GM23338 (cell line): ENCODE data around the gene SLFN12L. TPM values are rescaled to one million over a fixed set of nuclear protein-coding genes. Genes with fewer than 3 reads are reported as not detected.

Source experiments
- ATAC-seq: fragments of 200-7000 bp; cut with Tn5 transposase; 3 replicates; pipeline ENCODE4 v1.9.1; 2020
- DNase-seq: peaks from one replicate; pipeline ENCODE4 v3.0.0-alpha.2; 2015; ENCODE audit warnings: low spot score
- H2AFZ ChIP-seq: fragments of 200-600 bp; sonication (generic); 2 replicates; pipeline ENCODE4 v1.8.0; 2016; ENCODE audit warnings: antibody characterized with exemption, mild to moderate bottlenecking, moderate library complexity
- H3F3A ChIP-seq: fragments of 200-600 bp; sonication (generic); replicated peaks from 2 replicates; pipeline ENCODE4 v1.8.0; 2017; ENCODE audit warnings: antibody characterized with exemption, mixed run types, low read depth
- H3K27ac ChIP-seq: fragments of 200-600 bp; sonication (generic); 2 replicates; pipeline ENCODE4 v1.6.1; 2016; ENCODE audit warnings: low read depth
- H3K27me3 ChIP-seq: fragments of 200-600 bp; sonication (generic); 2 replicates; pipeline ENCODE4 v1.8.0; 2016; ENCODE audit warnings: mild to moderate bottlenecking, mixed run types, moderate library complexity; ENCODE audit not compliant: insufficient read depth
- H3K36me3 ChIP-seq: fragments of 200-600 bp; sonication (generic); 2 replicates; pipeline ENCODE4 v1.8.0; 2016; ENCODE audit warnings: mild to moderate bottlenecking; ENCODE audit not compliant: insufficient read depth
- H3K4me1 ChIP-seq: fragments of 200-600 bp; sonication (generic); 2 replicates; pipeline ENCODE4 v1.8.0; 2016; ENCODE audit warnings: mild to moderate bottlenecking, moderate library complexity; ENCODE audit not compliant: insufficient read depth
- H3K4me2 ChIP-seq: fragments of 200-600 bp; sonication (generic); 2 replicates; pipeline ENCODE4 v1.7.1; 2017; ENCODE audit warnings: mixed run types
- H3K4me3 ChIP-seq: fragments of 200-600 bp; sonication (generic); 2 replicates; pipeline ENCODE4 v1.6.1; 2016; ENCODE audit warnings: mixed run types
- H3K79me2 ChIP-seq: fragments of 200-600 bp; sonication (generic); replicated peaks from 2 replicates; pipeline ENCODE4 v1.8.0; 2017; ENCODE audit warnings: mild to moderate bottlenecking; ENCODE audit not compliant: insufficient read depth
- H3K9me2 ChIP-seq: fragments of 200-600 bp; sonication (generic); 2 replicates; pipeline ENCODE4 v1.8.0; 2017; ENCODE audit not compliant: insufficient read depth
- H4K20me1 ChIP-seq: fragments of 200-600 bp; sonication (generic); replicated peaks from 2 replicates; pipeline ENCODE4 v1.8.0; 2017; ENCODE audit warnings: mild to moderate bottlenecking; ENCODE audit not compliant: insufficient read depth
- H3K27ac Mint-ChIP-seq: 2 replicates; pipeline ENCODE4 v1.8.0; 2020; ENCODE audit warnings: inconsistent platforms, mild to moderate bottlenecking, moderate library complexity, mixed read lengths
- H3K27me3 Mint-ChIP-seq: 3 replicates; pipeline ENCODE4 v1.8.0; 2022; ENCODE audit warnings: low read depth, mild to moderate bottlenecking, moderate library complexity, mixed read lengths, inconsistent platforms; ENCODE audit not compliant: insufficient read depth, poor library complexity
- H3K36me3 Mint-ChIP-seq: 3 replicates; pipeline ENCODE4 v1.8.0; 2021; ENCODE audit warnings: low read depth, mild to moderate bottlenecking, inconsistent platforms, moderate library complexity, mixed read lengths
- H3K4me1 Mint-ChIP-seq: 3 replicates; pipeline ENCODE4 v1.8.0; 2020; ENCODE audit warnings: mild to moderate bottlenecking, inconsistent platforms, mixed read lengths
- H3K4me3 Mint-ChIP-seq: 3 replicates; pipeline ENCODE4 v1.8.0; 2021; ENCODE audit warnings: moderate library complexity, mild to moderate bottlenecking, inconsistent platforms, mixed read lengths
- H3K9me3 Mint-ChIP-seq: 3 replicates; pipeline ENCODE4 v1.8.0; 2020; ENCODE audit warnings: moderate library complexity, mild to moderate bottlenecking, inconsistent platforms, mixed read lengths
- CREB1 ChIP-seq: fragments of 250-450 bp; sonication (Bioruptor Pico); IDR thresholded peaks from 2 replicates; pipeline ENCODE4 v1.5.0; 2020; ENCODE audit warnings: low read depth, mild to moderate bottlenecking, moderate library complexity
- CTCF ChIP-seq, 2 experiments: fragments of 200-600 bp in 1 of 2; sonication (generic) in 1 of 2; conservative IDR thresholded peaks; 2 replicates each; pipeline versions ENCODE4 v1.5.1 to v1.6.1; 2016 to 2017; ENCODE audit warnings: antibody characterized with exemption in 2 of 2, low read depth in 2 of 2, mild to moderate bottlenecking in 2 of 2, moderate library complexity in 1 of 2
- ETS1 ChIP-seq: IDR thresholded peaks from 2 replicates; pipeline ENCODE4 v1.6.1; 2016; ENCODE audit warnings: antibody characterized with exemption
- EZH2 ChIP-seq: fragments of 200-600 bp; sonication (generic); IDR thresholded peaks from one replicate; pipeline ENCODE4 v1.8.0; 2017; ENCODE audit warnings: antibody characterized with exemption, mild to moderate bottlenecking, low read depth; ENCODE audit not compliant: unreplicated experiment
- EZH2phosphoT487 ChIP-seq: fragments of 200-600 bp; sonication (generic); IDR thresholded peaks from one replicate; pipeline ENCODE4 v1.8.1; 2018; ENCODE audit warnings: antibody characterized with exemption; ENCODE audit not compliant: unreplicated experiment
- NANOG ChIP-seq: IDR thresholded peaks from 2 replicates; pipeline ENCODE4 v1.6.1; 2016; ENCODE audit warnings: antibody characterized with exemption, borderline replicate concordance
- REST ChIP-seq: IDR thresholded peaks from one replicate; pipeline ENCODE4 v1.6.1; 2018; ENCODE audit warnings: antibody characterized with exemption; ENCODE audit not compliant: unreplicated experiment
- STAT1 ChIP-seq: IDR thresholded peaks from one replicate; pipeline ENCODE4 v1.6.1; 2016; ENCODE audit warnings: antibody characterized with exemption; ENCODE audit not compliant: unreplicated experiment
- ZNF114 ChIP-seq: fragments of 250-450 bp; sonication (Bioruptor Pico); IDR thresholded peaks from 2 replicates; pipeline ENCODE4 v1.5.0; 2020; ENCODE audit warnings: mild to moderate bottlenecking, moderate library complexity
- polyA plus RNA-seq: library from polyadenylated mRNA; unstranded; fragments of >200 nt; fragmentation: Nextera tagmentation; extraction: Ambion mirVana; gene quantifications from 2 replicates; pipeline ENCODE4 v1.2.1, GENCODE V29; 2016
- total RNA-seq: library from RNA; depleted of rRNA; stranded (reverse); fragments of >200 nt; shearing (Covaris generic); gene quantifications from 2 replicates; pipeline ENCODE4 v1.2.3, GENCODE V29; 2014

SLFN12L gene
- total and polyA plus RNA-seq, 2 experiments from 2014 or later = not detected

GRCh38 chr17:35560703-35561102, 23.2 kb upstream of the SLFN12L start, which contains the start of gene SLFN14:
TSS of gene SLFN14 (minus strand) at chr17:35560819. CDS start at chr17:35558062, 2,757 bp downstream.
- ATAC-seq (no peak), DNase-seq (no peak)
- peaks cover 12% of the 10 kb centered on the region for H3K27me3 Mint-ChIP-seq
- no peak within 1 kb of the TSS for H3K4me3 Mint-ChIP-seq
- no peaks in the 10 kb centered on the region for H4K20me1 ChIP-seq
- no peaks in the 10 kb centered on the region for H3K4me1 ChIP-seq
- no peaks in the 10 kb centered on the region for H3F3A ChIP-seq
- no peak within 1 kb of the TSS for H3K4me2 ChIP-seq
- H3K27ac ChIP-seq = no peak within 1 kb of the TSS
- H3K27me3 ChIP-seq = peaks cover 14% of the 10 kb centered on the region; the same call in 1 of the 2 replicates
- TF ChIP-seq EZH2 (no peak), REST (no peak), EZH2phosphoT487 (no peak), ZNF114 (no peak), STAT1 (no peak), CTCF (conservative IDR thresholded peaks at IDR 0.05; ENCODE audit: low read depth in 2 of 2) (no peak), ETS1 (no peak), CREB1 (no peak), NANOG (no peak)
- H3K27ac Mint-ChIP-seq = no peak within 1 kb of the TSS
- no peaks in the 10 kb centered on the region for H3K36me3 ChIP-seq
- no peak within 1 kb of the TSS; the same call in 1 of the 2 replicates for H2AFZ ChIP-seq
- no peak within 1 kb of the TSS for H3K4me3 ChIP-seq
- H3K9me3 Mint-ChIP-seq = no peaks in the 10 kb centered on the region
- no peaks in the 10 kb centered on the region for H3K4me1 Mint-ChIP-seq
- H3K9me2 ChIP-seq = no peaks in the 10 kb centered on the region
- H3K79me2 ChIP-seq = no peaks in the 10 kb centered on the region
- no peaks in the 10 kb centered on the region for H3K36me3 Mint-ChIP-seq
